Measurements from ENCODE around the gene PHEX.
"Not testable (repeated sequence)": the region's sequence is repeated elsewhere in the genome, so short reads cannot be mapped to it uniquely, and the experiment has no call there.

PHEX gene

DNA sequence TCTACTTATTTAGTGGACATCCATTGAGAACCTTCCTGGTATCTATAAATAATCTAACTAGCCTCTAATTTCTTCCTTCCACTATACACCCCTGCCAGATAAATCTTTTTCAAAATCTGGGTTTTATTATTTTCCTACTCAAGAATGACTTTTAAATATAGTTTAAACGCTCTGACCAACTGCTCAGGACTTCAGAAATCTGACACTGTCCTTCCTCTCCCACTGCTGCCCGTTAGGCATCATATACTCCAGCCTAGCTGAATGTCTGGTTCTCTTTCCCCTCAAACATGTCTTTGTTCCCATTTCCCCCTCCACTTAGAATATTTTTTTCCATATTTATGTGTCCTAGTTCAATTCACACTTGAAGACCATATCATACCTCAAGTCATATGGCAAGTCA lies 205.4 kb downstream of the PHEX start:
- no peak for DNase-seq (ENCODE audit: low read depth in 2 of 2)

- no peak for DNase-seq (ENCODE audit: low read depth in 2 of 2)
Measured at GRCh38 chrX:22246620-22247019, 214.5 kb downstream of the PHEX start.

DNA sequence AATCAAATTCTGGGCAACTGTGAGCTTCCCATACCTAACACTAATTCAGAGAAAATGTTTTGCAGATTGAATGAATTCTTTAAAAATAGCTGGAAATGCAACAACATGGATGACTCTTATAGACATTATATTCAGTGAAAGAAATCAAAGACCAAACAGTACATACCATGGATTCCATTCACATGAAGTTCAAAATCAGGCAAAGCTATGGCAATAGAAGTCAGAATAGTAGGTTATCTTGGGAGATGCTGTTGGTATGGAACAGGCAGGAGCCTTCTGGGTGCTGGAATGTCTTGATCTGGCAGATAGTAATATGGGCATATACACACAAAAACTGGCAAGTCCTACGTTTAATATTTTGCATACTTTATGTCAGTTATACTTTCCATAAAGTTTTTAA lies 215.0 kb downstream of the PHEX start:
- DNase-seq (ENCODE audit: low read depth in 2 of 2), result no peak

DNA sequence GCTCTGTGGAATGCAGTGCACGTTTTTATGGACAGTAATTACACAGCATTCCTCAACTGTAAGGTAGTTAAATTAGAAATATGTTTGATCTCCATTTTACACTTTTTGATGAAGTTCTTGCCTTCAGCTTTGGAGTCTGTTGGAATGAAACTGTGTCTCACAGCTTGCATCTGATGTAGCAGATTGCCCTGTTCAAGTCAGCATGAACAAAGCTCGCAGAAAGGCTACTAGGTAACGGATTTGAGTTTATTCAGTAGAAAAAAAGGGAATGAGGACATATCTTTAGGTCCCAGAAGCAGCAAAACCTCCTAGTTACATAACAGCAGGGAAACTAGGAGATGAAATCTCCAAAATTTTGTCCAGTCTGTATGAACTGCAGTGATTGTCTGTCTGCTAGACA lies 216.3 kb downstream of the PHEX start:
- no peak for DNase-seq (ENCODE audit: low read depth in 2 of 2)

DNA sequence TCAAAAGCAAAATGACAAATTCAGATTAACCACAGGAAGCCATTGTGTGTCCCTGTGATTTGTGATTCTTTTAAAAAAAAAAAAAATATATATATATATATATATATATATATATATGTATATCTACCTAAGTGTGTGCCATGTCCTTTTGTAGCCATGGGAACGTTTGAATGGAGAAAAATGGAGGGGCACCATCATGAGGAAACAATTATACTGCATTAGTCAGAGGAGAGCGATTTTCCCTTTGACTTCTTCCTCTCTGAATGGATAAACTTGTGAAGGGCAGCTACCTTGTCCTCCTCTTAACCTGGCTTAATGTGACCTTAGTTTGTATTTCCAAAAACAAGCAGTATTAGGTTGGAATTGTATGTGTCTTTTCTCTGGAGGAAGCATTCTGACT lies 217.2 kb downstream of the PHEX start:
- no peak for DNase-seq (ENCODE audit: low read depth in 2 of 2)

- DNase-seq (ENCODE audit: low read depth in 2 of 2), result no peak
Measured at GRCh38 chrX:22268706-22269105, 236.6 kb downstream of the PHEX start.

DNA sequence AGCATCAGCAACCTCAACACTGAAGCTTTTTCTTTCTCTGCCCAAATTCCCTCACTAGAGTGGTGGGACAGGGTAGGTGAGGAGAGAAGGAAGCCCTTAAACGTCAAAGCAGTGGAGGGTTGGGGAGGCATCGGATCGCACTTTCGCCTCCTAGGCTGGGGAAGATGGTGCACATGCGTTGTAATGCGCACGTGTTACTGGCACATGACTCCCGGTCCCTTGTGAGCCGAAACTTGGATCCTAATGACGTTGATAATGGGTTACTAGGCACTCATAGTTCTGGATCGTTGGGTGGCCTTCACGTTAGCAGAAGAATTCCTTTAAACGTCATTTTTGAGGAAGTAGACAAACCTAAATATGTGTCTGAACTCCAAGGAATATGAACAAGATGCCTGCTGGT lies 240.5 kb downstream of the PHEX start, which contains the start of gene CBLL2:
Gene CBLL2, plus strand, starts transcription at position 301 of the 400 bp plus-strand sequence. Its CDS starts 79 bp downstream, at position 380.
- DNase-seq (ENCODE audit: low read depth in 2 of 2), result no peak

DNA sequence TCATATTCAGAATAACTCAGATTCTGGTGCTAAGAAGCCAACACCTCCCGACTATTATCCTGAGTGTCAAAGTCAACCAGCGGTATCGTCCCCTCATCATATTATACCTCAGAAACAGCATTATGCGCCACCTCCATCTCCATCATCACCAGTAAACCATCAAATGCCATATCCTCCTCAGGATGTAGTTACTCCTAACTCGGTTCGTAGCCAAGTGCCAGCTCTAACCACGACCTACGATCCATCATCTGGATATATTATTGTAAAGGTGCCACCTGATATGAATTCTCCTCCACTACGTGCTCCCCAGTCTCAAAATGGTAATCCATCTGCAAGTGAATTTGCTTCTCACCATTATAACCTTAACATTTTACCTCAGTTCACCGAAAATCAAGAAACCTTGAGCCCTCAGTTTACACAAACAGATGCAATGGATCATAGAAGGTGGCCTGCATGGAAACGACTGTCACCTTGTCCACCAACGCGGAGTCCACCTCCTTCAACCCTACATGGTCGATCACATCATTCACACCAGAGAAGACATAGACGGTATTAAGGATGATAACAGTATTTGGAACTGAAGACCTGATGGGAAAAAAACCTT lies 241.7 kb downstream of the PHEX start:
- no peak for DNase-seq (ENCODE audit: low read depth in 2 of 2)

- no peak for DNase-seq (ENCODE audit: low read depth in 2 of 2)
Measured at GRCh38 chrX:22276781-22277180, 244.7 kb downstream of the PHEX start.

- no peak for DNase-seq (ENCODE audit: low read depth in 2 of 2)
Measured at GRCh38 chrX:22278375-22278774, 246.2 kb downstream of the PHEX start.

GRCh38 chrX:22289209-22289608 lies 257.1 kb downstream of the PHEX start:
- DNase-seq (ENCODE audit: low read depth in 2 of 2), result not testable (repeated sequence)

DNA sequence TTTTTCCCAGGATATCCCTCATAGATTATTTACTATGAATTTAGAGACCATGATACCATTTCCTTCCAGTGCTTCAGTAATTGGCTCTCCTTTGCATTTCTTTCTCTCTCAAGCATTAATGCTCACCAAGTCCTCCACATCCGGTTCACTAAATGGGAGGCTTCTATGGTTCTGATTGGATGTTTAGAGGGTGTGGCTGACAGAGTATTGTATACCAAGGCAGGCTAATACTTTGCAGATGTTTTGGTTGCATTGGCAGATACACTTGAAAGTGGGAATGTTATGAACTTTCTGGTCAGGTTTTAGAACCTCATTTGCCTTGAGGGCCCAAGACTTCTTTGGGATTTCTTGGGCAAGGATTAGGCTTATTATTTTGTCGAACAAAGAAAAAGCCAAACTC lies 264.7 kb downstream of the PHEX start:
- DNase-seq (ENCODE audit: low read depth in 2 of 2), result no peak

DNA sequence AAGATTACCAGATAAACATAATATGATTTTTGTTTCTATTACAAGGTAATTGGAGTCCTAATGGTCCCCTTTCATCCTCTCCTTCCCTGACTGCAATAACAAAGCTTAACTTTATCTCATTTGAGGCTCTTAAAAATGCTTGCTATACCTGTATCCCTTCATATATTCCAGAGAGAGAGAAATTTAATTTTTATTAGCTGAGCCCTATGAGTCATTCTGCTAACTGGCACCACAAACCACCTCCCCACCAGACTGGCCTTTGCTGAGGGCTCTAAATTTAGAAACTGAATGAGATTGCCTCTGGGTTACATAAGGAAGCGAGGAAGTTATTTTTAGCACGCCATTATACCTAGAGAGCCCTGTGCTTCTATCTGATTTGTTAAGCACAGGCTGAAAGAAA lies 268.0 kb downstream of the PHEX start:
- DNase-seq (ENCODE audit: low read depth in 2 of 2), result no peak
